HG02938 (cell line): ENCODE measurements around the gene MATN3.

Source experiments
- ATAC-seq: cut with Tn5 transposase; IDR thresholded peaks from one replicate; pipeline ENCODE4 v1.9.1; 2021; ENCODE audit warnings: mild to moderate bottlenecking, moderate library complexity; ENCODE audit not compliant: unreplicated experiment

MATN3 gene

DNA sequence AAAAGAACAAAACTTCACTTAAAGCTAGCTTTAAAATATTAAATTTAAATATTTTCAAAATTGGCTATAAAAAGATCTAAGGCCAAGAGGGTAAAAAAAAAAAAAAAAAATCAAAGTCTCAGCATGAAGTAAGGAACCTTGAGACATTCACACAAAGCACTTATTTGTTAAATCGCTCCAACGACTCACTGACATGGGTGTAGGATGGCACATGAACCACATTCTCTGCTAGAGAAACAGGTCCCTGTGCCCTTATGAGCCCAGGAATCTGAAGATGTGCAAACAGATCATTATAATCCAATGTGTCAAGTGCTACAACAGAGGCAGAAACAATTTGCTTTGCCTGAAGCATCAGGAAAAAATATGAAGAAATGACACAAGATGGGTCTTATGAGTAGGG lies 25.2 kb upstream of the MATN3 start:
- no peak for ATAC-seq

GRCh38 chr2:20035955-20036666 lies 23.6 kb upstream of the MATN3 start:
- ATAC-seq, result no peak

DNA sequence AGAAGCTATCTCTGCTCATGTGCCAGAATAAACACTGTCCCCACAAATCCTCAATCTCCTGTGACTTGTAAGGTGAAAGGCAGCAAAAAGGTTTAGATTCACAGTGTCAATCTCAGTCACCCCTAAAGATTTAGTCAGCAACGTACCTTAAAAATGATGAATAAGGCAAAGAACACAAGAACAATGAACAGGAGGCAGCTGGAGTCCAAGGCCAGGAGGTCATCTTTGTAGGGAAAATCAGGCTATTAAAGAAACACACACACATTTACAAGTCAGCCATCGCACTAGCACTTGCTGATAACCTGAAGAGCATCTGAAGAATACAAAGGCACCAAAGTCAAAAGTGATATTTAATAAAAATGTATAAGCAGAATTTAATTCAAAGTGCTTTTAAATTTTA lies 22.4 kb upstream of the MATN3 start:
- no peak for ATAC-seq

GRCh38 chr2:20034218-20034617 lies 21.8 kb upstream of the MATN3 start:
- ATAC-seq, result no peak

- ATAC-seq, result no peak
Measured at GRCh38 chr2:20033322-20033721, 20.9 kb upstream of the MATN3 start.

DNA sequence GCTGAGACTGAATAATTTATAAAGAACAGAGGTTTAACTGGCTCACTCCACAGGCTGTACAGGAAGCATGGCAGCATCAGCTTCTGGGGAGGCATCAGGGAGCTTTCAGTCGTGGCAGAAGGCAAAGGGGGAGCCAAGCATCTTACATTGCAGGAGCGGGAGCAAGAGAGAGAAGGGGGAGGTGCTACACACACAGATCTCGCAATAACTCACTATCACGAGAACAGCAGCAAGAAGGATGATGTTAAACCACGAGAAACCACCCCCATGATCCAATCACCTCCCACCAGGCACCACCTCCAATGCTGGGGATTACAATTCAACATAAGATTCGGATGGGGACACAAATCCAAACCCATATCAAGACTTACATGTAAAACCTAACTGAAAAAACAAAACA lies 17.8 kb upstream of the MATN3 start:
- ATAC-seq, result no peak

- ATAC-seq, result no peak
Measured at GRCh38 chr2:20027705-20028434, 15.4 kb upstream of the MATN3 start.

GRCh38 chr2:20027260-20027677 lies 14.8 kb upstream of the MATN3 start:
- no peak for ATAC-seq

GRCh38 chr2:20025065-20025786 lies 12.8 kb upstream of the MATN3 start:
- ATAC-seq, result no peak

DNA sequence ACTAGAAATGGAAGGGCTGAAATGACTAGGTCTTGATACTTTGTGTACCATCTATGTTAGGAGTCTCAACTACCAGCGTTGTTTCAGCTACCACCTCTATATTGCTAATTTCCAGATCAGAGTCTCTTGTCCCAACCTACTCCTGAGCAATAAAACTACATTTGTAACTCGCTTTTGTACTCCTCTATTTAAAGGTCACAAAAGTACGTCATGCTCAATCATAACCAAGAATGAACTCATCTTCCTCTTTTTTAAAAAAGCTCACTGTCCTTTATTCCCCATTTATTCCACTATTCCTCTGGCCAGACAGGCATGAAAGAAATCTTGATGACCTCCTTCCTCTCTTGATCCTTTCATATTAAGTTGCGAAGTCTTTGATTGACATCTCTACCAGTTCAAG lies 11.2 kb upstream of the MATN3 start:
- no peak for ATAC-seq

DNA sequence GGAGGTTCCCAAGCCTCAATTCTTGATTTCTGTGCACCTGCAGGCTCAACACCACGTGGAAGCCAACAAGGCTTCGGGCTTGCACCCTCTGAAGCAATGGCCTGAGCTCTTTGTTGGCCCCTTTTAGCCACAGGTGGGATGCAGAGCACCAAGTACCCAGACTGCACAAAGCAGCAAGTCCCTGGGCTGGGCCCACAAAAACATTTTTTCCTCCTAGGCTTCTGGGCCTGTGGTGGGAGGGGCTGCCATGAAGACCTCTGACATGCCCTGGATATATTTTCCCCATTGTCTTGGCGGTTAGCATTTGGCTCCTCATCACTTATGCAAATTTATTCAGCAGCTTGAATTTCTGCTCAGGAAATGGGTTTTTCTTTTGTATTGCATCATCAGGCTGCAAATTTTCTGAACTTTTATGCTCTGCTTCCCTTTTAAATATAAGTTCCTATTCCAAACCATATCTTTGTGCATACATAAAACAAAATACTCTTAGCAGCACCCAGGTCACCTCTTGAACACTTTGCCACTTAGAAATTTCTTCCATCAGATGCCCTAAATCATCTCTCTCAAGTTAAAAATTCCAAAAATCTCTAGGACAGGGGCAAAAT lies 9.0 kb upstream of the MATN3 start:
- no peak for ATAC-seq

DNA sequence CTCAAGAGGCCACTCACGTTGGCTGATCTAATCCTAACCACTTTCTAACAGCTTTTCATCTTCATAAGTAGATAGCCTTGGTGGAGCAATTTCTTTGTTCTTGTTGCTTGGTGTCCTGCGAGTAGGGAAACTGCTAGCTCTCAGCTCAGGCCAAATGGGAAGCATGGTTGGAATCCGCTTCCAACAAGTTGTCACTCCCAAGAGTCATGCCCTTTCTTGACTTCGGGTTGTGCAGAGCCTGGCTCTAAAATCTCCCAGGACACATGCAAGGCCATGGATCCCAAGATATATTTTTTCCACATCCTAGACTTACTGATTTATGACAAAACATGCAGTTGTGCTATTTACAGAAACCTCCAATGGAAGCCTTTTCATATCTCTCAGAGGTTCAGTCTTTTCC lies 7.3 kb upstream of the MATN3 start:
- no peak for ATAC-seq

DNA sequence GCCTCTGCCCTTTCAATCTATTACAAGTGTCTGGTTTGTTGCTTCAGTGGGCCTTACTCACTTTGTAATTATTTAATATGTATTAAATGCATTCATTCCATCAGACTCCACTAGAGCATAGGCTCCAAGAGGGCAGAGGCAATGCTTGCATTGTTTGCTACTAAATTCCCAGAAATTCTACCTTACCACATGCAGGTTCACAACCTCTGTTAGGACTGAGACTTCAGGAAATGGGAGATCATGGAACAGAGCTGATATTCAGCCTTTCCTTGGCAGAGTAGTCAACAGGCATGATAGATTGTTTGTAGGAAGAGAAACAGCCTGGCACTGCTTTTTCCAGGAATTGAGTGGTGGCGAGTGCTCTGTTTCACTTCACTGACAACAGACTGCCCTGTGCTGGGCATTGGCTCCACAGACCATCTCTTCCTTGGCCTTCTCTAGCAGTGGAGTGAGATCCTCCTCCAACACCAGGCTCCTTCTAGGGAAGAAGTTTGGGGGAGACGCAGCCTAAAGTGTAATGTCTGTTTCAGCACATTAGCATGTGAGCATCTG lies 6.2 kb upstream of the MATN3 start:
- no peak for ATAC-seq

GRCh38 chr2:20016346-20016745 lies 3.9 kb upstream of the MATN3 start:
- no peak for ATAC-seq

DNA sequence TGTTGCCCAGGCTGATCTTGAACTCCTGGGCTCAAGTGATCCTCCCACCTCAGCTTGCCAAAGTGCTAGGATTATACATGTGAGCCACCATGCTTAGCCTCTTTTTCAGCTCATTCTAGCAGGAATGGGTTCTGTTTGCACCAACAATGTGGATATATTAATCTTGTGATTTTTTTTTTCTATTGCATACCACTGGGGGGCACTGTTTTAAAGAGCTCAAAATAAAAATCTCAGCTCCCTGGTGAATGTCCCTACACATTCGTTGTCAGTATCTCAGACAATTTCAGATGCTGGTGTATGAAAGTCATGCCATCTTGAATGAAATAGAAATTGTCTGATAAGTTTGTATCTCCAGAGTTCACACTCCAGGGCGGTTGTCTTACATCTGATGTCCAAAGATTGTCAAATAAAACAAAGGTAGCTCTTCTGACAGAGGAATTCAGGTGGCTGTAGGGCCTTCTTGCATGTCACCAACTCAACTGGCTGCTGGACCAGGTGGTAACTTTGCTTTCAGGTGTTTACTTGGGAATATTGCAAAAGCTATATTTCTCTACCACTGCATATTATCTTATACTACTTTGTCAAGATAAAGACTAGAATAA lies 3.1 kb upstream of the MATN3 start:
- no peak for ATAC-seq

DNA sequence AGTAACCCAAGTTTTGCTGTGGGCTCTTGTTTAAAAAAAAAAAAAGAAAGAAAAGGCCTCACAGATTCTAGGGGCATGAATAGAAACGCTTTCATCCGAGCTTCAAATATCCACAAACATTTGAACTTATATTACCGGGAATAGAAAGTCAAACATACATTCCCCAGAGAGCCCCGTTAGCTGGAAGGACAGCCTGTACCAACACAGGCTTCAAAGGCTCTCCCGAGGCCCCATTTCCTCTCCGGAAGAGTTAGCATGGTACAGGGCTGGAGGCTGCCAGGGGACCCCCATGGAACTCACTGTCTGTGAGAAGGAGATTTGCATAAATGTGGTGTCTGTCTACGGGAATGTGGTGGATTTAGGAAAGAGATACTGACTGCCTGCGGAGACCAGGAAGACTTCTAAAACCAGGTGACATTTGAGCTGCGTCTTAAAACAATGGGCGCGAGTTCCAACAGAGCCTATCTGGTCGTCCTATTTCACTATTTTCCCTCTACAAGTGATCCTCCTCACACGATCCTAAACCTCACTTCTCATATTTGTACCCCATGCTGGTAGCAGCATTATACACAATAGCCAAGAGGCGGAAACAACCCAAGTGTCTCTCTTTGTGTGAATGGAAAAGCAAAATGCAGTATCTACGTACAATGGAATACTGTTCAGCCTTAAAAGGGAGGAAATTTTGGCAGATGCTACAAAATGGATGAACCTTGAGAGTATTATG lies 820 bp upstream of the MATN3 start:
- ATAC-seq, result no peak

GRCh38 chr2:20012032-20012281 lies 511 bp downstream of the MATN3 start:
- ATAC-seq, result no peak

- ATAC-seq, result no peak
Measured at GRCh38 chr2:20011276-20012031, 1.0 kb downstream of the MATN3 start.

DNA sequence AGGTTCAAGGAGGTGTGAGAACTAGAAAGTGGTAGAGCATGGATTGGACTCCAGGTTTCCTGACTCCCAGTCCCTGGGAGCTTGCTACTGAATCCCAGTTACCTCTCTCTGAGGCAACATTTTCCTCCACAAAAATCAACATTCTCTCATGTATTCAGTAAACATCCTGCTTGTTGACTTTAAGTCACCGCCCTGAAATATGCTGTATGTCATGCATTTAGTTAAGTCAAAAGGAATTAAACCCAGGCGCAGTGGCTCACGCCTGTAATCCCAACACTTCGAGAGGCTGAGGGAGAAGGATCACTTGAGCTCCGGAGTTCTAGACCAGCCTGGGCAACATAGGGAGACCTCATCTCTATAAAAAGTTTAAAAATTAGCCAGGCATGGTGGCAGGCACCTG lies 3.8 kb downstream of the MATN3 start:
- no peak for ATAC-seq
